Fibroblast of villous mesenchyme (primary cell): ENCODE data around the gene SWT1. TPM values are rescaled to one million over a fixed set of nuclear protein-coding genes. Genes with fewer than 3 reads are reported as not detected.

ENCODE experiments used
- DNase-seq: peaks from one replicate; pipeline ENCODE4 v3.0.0-alpha.2; 2010; ENCODE audit warnings: low read depth
- H3K4me3 ChIP-seq: 2 replicates; pipeline ENCODE4 v1.5.1; 2011; ENCODE audit warnings: low read depth, mild to moderate bottlenecking, low read length
- total RNA-seq: library from RNA; depleted of rRNA; stranded (reverse); fragments of >200 nt; gene quantifications from 2 replicates; pipeline ENCODE4 v1.2.3, GENCODE V29; 2012
- TF ChIP-seq, protein P1 (sequence below): IDR thresholded peaks from 2 replicates; pipeline ENCODE4 v1.5.1; 2012; ENCODE audit warnings: low read depth, mild to moderate bottlenecking, low read length; ENCODE audit not compliant: insufficient read depth

SWT1 gene
- total RNA-seq, 1 donor = 5.2 TPM

- DNase-seq = no peak
- H3K4me3 ChIP-seq = no peak overlapping the region
- TF ChIP-seq, protein P1, sequence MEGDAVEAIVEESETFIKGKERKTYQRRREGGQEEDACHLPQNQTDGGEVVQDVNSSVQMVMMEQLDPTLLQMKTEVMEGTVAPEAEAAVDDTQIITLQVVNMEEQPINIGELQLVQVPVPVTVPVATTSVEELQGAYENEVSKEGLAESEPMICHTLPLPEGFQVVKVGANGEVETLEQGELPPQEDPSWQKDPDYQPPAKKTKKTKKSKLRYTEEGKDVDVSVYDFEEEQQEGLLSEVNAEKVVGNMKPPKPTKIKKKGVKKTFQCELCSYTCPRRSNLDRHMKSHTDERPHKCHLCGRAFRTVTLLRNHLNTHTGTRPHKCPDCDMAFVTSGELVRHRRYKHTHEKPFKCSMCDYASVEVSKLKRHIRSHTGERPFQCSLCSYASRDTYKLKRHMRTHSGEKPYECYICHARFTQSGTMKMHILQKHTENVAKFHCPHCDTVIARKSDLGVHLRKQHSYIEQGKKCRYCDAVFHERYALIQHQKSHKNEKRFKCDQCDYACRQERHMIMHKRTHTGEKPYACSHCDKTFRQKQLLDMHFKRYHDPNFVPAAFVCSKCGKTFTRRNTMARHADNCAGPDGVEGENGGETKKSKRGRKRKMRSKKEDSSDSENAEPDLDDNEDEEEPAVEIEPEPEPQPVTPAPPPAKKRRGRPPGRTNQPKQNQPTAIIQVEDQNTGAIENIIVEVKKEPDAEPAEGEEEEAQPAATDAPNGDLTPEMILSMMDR = no peak
Measured at GRCh38 chr1:185324118-185324517, 167.2 kb downstream of the SWT1 start.

- no peak overlapping the region for H3K4me3 ChIP-seq
- peak; percentile 12 for DNase-seq
- TF ChIP-seq, protein P1 = no peak
Measured at GRCh38 chr1:185325413-185325812, 168.4 kb downstream of the SWT1 start.

DNA sequence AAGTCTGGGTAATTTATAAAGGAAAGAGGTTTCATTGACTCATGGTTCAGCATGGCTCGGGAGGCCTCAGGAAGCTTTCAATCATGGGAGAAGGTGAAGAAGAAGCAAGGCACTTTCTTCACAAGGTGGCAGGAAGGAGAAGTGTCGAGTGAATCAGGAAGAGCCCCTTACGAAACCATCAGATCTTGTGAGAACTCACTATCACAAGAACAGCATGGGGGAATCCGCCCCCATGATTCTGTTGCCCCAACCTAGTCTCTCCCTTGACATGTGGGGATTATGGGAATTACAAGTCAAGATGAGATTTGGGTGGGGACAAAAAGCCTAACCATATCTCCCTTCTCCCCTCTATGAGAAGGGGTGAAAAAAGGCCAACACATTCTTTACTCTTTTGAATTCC, 171.3 kb downstream of the SWT1 start:
- no peak for DNase-seq
- TF ChIP-seq, protein P1 = no peak

GRCh38 chr1:185334182-185334581, 177.2 kb downstream of the SWT1 start:
- TF ChIP-seq, protein P1 = no peak
- no peak for DNase-seq
- no peak overlapping the region for H3K4me3 ChIP-seq

More for the DNA sequence above, 171.3 kb downstream of the SWT1 start:
- no peak overlapping the region for H3K4me3 ChIP-seq

DNA sequence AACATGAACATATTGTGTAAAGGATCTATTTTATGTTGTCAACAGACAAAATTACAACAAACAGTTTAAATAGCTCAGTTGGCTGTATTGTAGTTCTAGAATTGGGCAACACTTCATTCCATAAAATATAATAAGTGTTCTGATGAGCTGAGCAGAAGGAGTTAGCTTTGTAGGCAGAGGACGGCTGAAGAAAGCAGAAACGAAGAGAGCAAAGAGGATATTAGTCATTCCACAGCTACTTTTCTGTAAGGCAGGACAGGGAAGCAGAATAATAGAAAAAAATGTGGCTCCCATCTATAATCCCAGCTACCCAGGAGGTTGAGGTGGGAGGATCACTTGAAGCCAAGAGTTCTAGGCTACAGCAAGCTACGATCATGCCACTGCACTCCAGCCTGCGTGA, 180.3 kb downstream of the SWT1 start:
- TF ChIP-seq, protein P1 = no peak
- H3K4me3 ChIP-seq = no peak overlapping the region
- peak; percentile 52 for DNase-seq

DNA sequence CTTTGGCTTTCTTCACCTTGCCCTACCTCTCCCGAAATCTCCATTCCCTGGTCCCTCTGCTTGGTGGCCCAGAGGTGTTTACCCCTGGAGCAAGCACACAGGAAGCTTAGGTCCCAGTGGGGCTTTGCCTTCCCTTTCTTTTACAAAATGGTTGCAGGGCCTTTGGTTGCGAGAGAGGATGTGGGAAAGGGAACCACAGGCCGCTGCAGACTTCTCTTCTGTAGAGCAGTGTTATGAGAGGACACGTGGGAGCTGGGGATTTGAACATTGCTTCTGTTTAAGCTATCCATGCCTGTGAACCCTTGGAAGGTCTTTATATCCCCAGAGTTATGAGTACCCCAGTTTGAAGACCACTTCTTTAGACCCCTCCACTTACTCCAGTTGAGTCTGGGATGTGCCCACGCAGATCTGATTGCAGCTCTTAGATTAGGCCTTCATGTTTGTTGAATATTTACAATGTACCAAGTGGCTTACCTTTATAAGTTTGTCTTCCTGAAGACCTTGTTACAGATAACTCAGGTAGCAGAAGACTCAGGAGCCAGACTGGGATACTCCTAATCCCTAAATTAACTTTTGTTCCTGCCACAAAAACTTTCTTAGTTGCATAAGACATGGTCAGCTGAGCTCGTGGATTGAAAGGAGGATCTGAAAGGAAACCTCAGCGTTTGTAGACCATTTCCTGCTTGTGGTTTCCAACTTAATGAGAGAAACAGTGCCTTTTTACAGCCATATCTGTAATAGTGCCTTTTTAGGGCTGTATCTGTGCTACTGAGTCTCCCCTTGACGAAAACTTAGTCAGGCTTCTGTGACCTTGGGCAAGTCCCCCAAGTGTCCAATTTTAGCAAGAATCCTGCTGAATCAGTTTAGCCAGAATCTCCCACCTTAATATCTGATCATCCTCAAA, 182.0 kb downstream of the SWT1 start:
- TF ChIP-seq, protein P1 = no peak
- no peak overlapping the region for H3K4me3 ChIP-seq
- peak; percentile 28 for DNase-seq
